Fibroblast of the conjunctiva (primary cell): Measurements from ENCODE around the gene SLCO3A1.

Experiments used
- DNase-seq: peaks from one replicate; pipeline ENCODE4 v3.0.0-alpha.2; 2010; ENCODE audit warnings: low read depth

Gene SLCO3A1

DNA sequence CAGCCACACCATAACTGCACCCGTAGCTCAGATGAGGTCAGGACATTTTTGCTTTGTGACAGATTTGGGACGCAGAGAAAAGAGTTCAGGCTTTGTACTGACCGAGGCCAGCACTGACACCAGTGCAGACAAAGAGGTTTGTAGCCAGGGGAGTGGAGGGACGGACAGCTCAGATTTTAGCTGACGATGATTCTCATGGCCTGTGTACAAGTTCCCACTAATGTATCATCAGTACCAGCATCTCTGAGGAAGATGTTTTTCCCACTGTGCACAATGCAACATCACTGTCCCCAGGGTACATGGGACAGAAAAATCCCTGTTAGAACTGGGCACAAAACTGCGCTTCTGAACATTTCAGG is 112.7 kb downstream of the SLCO3A1 start:
- no peak for DNase-seq

GRCh38 chr15:91967935-91968606 is 114.6 kb downstream of the SLCO3A1 start:
- DNase-seq: no peak

DNA sequence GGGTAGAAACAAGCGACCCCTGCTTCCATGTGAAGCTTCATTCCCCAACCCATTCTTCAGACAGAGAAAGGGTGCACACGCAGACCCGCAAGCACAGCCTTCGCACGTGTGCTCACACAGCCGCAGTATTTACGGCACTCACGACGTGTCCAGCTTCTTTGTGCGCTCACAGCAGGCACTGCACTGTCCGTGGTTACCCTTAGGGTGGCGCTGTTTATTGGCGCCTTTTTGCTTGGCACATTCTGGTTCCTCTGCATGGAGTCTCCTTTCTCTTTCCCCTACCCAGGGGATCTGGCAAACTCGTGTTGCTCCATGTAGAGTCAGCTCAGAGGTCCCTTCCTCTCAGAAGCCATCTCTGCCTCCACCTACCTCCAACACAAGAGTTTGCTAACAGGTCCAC is 115.1 kb downstream of the SLCO3A1 start:
- no peak for DNase-seq

- peak; percentile 77 for DNase-seq
These were observed 116.6 kb downstream of the SLCO3A1 start for GRCh38 chr15:91970142-91970541.

GRCh38 chr15:91973481-91973880 is 120.0 kb downstream of the SLCO3A1 start:
- no peak for DNase-seq

DNA sequence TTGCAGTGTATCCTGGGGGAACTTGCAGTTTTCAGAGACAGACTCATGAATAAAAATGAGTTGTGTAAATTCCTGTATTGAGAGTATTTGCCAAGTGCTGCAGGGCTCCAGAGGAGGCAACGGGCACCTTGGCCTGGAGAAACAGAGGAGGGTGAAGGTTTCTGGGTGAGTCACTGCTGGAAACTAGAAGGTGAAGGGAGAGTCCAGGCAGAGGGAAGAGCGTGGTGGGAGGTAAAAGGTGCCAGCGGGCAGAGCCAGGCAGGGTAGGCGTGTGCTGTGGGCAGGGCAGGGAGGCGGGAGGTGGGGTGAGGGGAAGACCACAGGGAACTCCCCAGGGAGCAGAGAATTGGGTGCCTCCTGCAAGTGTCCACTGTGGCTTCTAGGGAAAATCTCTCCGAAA is 120.8 kb downstream of the SLCO3A1 start:
- no peak for DNase-seq

- no peak for DNase-seq
These were observed 121.9 kb downstream of the SLCO3A1 start for GRCh38 chr15:91975241-91975978.

GRCh38 chr15:91976966-91977365 is 123.5 kb downstream of the SLCO3A1 start:
- DNase-seq: no peak

GRCh38 chr15:91980502-91981267 is 127.2 kb downstream of the SLCO3A1 start:
- no peak for DNase-seq

GRCh38 chr15:91981821-91982800 is 128.6 kb downstream of the SLCO3A1 start:
- DNase-seq: no peak

DNA sequence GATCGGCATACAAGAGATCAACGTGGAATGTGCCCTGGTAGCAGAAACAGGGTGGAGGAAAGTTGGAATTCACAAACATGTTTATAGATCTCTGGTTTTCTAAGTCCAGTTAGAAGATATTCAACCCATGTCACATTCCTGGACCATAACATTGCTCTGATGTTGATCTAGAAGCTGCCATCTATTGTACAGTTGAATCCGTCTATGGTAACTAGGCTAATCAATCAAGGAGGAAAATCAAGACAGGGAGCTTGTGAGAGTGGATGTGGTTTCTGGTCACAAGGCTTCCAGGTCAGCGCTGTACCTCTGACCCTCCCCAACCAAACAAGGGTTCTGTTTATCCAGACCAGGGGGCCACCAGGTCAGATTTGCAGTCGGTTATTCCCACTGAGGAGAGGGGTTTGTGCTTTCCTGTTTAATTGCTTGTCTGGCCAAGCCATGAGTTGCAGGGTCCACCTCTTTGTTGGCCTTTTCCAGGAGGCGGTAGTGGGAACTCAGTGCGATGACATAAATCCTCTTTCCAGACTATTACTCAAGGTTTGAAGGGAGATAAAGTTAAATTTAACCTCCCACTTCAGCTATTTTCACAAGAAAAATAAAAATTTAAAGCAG is 130.3 kb downstream of the SLCO3A1 start:
- no peak for DNase-seq

DNA sequence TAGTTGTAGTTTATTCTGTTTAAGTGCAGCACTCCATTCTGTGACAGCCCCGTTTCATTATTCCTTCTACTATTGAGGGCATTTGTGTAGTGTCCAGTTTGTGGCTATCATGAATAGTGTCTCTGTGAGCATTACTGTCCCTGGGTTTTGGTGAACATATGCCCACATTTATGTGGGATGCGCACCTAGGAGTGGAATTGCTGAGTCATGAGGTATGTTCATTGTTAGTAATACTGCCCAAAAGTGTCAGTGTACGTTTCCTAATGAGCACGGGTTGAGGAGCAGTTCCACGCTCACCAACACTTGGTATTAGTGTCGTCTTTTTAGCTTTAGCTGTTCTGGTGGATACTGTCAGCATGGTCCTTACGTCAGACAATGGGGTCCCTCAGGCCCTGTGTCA is 131.8 kb downstream of the SLCO3A1 start:
- no peak for DNase-seq

DNA sequence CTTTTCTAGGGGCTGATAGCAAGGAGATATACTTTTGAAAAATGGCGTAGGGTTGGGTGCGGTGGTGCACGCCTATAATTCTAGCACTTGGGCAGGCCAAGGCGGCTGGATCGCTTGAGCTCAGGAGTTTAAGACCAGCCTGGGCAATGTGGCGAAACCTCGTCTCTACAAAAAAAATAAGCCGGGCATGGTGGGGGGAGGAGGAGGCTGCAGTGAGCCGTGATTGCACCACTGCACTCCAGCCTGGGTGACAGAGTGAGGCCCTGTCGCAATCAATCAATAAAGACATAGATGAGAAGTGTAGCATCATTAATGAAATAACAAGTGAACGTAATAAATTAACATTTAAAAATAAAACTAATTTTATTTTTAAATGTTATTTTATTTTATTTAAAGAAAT is 134.6 kb downstream of the SLCO3A1 start:
- no peak for DNase-seq

GRCh38 chr15:91988655-91989054 is 135.1 kb downstream of the SLCO3A1 start:
- DNase-seq: no peak

- DNase-seq: no peak
These were observed 136.3 kb downstream of the SLCO3A1 start for GRCh38 chr15:91989821-91990220.

- no peak for DNase-seq
These were observed 139.4 kb downstream of the SLCO3A1 start for GRCh38 chr15:91992945-91993344.

- DNase-seq: no peak
These were observed 141.6 kb downstream of the SLCO3A1 start for GRCh38 chr15:91995146-91995545.

- DNase-seq: no peak
These were observed 143.7 kb downstream of the SLCO3A1 start for GRCh38 chr15:91997163-91997562.

DNA sequence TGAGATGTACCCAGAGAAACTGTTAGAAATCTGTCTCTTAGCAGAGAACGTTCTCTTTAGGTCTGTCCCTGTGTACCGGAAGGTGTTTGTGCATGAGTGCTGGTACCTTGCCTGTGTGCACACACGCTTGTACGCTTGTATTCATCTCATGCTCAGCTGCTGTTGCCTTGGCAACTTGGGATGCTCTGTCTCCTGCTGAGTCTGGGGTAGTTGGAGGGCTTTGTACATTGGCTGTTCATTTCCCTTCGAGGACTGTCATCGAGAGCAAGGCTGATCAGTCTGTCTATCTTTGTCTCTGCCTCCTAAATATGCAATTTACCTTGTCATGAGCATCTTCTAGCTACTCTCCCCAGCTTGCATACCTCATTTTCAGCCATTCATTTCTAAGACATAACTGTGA is 147.2 kb downstream of the SLCO3A1 start:
- DNase-seq: no peak

DNA sequence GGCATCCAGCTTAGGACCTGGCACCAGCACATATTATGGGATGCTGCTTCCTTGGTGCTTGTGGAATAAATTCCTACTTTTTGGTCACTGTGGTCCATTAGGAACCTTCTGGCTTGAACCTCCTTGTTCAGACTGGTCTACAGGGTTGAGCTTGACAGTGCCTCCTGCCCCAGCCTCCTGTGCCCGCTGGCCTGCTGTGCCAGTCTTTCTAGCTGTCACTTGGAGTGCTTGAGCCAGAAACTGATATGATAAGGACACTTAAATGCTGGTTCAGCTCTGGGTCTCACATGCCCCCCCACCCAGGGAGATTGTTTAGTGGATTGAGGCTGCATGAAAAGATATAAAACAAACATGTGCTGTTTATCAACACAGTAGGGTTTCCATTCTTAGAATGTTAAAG is 147.8 kb downstream of the SLCO3A1 start:
- no peak for DNase-seq

GRCh38 chr15:92002666-92003065 is 149.2 kb downstream of the SLCO3A1 start:
- no peak for DNase-seq
